ENCODE data around the gene MAT2A.

- TF ChIP-seq ELF1 (IDR thresholded peaks at IDR 0.05; ENCODE audit: borderline replicate concordance, low read depth) (no peak), POLR2A (IDR thresholded peaks at IDR 0.05; ENCODE audit: borderline replicate concordance, extremely low read depth, insufficient read depth, insufficient read length) (no peak), POLR2AphosphoS5 (IDR thresholded peaks at IDR 0.05; ENCODE audit: low read depth, low read length) (no peak), CTCF (IDR thresholded peaks at IDR 0.05 in 2 of 3, conservative IDR thresholded peaks at IDR 0.05 in 1 of 3; ENCODE audit: borderline replicate concordance in 1 of 3, insufficient read depth in 1 of 3, low read depth in 2 of 3, low read length in 2 of 3) (peak; percentile 91 to 96 (median 95)), ZNF274 (IDR thresholded peaks at IDR 0.05; ENCODE audit: low read depth, low read length) (no peak), SIN3A (IDR thresholded peaks at IDR 0.05; ENCODE audit: low read depth) (no peak), EZH2 (IDR thresholded peaks at IDR 0.05) (no peak), RAD21 (IDR thresholded peaks at IDR 0.05; ENCODE audit: low read depth) (peak; percentile 99)
These were observed 13.0 kb downstream of the MAT2A start for GRCh38 chr2:85551698-85552678.

All from HCT116 (cell line).